Measurements from ENCODE around the gene FBXO28. TPM values are rescaled to one million over a fixed set of nuclear protein-coding genes. Genes with fewer than 3 reads are reported as not detected.

FBXO28 gene
- total and polyA plus RNA-seq, 2 experiments from 2014 or later = 14.9 to 31.8 TPM

DNA sequence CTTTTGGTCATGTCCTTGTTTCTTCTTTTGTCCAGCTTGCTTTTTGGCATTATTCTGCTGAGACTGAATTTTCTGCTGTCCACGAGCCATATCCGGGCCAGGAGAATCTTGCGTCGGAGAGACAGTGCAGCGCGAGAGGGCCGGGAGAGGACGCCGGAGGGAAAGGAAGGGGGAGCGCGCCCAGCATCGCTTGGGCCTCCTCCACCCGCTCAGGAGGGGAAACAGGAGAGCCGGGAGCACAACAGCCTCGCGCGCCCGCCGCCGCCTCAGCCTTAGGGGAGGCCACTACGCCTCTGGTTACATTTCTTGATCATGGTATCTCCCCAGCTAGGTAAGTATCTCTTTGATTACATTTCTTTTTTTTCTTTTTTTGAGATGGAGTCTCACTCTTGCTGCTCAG, 61.7 kb downstream of the FBXO28 start:
- TF ChIP-seq EZH2 (IDR thresholded peaks at IDR 0.05; ENCODE audit: insufficient read depth, poor library complexity, severe bottlenecking) (no peak), EZH2phosphoT487 (IDR thresholded peaks at IDR 0.05; ENCODE audit: insufficient read depth, low read depth) (no peak)
- H3K79me2 ChIP-seq (ENCODE audit: insufficient read depth) = no peaks in the 10 kb centered on the region
- no peak overlapping the region; the same call in 1 of the 2 replicates for H3K9ac ChIP-seq
- H3K9me3 ChIP-seq (ENCODE audit: low read depth) = no peaks in the 10 kb centered on the region
- peak overlapping the region; percentile 42 for H3K4me2 ChIP-seq (ENCODE audit: unreplicated experiment)
- WGBS, 2 experiments (ENCODE audit: low coverage in 1 of 2, low lambda C conversion rate in 2 of 2, missing lambda C conversion rate in 2 of 2) = 15 to 16% methylated on average over 17 to 20 of the region's 21 CpGs
- H3K27me3 ChIP-seq (replicated peaks; ENCODE audit: insufficient read depth) = no peaks in the 10 kb centered on the region
- DNase-seq = peak; percentile 62
- H3F3A ChIP-seq (ENCODE audit: insufficient read depth) = no peaks in the 10 kb centered on the region
- 0 out of 2 replicates have a peak overlapping the region, but pooled peaks have one; percentile 37 for H3K4me3 ChIP-seq
- no peak overlapping the region for H3K27ac ChIP-seq
- H4K20me1 ChIP-seq (ENCODE audit: insufficient read depth) = no peaks in the 10 kb centered on the region
- no peaks in the 10 kb centered on the region for H3K36me3 ChIP-seq (ENCODE audit: low read depth)
- H3K4me1 ChIP-seq (ENCODE audit: insufficient read depth) = no peaks in the 10 kb centered on the region
- H2AFZ ChIP-seq = peak overlapping the region; percentile 85
- H3K9me2 ChIP-seq (ENCODE audit: insufficient read depth) = no peaks in the 10 kb centered on the region
- in situ Hi-C loops (cut with MboI) = no loop called here

DNA sequence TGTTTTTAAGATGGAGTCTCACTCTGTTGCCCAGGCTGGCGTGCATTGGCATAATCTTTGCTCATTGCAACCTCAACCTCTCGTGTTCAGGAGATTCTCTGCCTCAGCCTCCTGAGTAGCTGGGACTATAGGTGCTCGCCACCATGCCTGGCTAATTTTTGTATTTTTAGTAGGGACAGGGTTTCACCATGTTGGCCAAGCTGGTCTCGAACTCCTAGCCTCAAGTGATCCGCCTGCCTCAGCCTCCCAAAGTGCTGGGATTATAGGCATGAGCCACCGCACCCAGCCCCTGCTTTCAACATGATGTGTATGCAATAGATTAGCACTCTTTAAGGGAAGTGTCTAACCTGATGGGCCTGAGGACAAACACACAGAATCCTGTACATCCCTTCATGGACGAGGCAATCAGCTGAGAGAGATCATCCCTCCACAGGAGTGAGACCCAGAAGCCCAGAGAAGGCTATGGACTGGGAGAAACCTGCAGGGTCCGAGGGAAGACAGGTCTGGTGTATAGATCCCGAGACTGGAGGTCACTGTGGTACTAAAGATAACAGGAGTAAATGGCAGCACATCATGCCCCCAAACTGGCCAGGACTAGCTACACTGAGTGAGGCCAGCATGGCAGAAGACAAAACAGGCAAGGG, 63.6 kb downstream of the FBXO28 start:
- Histone ChIP-seq H3K9ac (no peak overlapping the region), H3K9me2 (ENCODE audit: insufficient read depth) (no peaks in the 10 kb centered on the region), H4K20me1 (ENCODE audit: insufficient read depth) (no peaks in the 10 kb centered on the region), H3K4me3 (no peak overlapping the region), H3K27me3 (replicated peaks; ENCODE audit: insufficient read depth) (no peaks in the 10 kb centered on the region), H2AFZ (no peak overlapping the region), H3K36me3 (ENCODE audit: low read depth) (no peaks in the 10 kb centered on the region), H3K4me1 (ENCODE audit: insufficient read depth) (no peaks in the 10 kb centered on the region), H3K4me2 (ENCODE audit: unreplicated experiment) (no peak overlapping the region), H3F3A (ENCODE audit: insufficient read depth) (no peaks in the 10 kb centered on the region), H3K79me2 (ENCODE audit: insufficient read depth) (no peaks in the 10 kb centered on the region), H3K9me3 (ENCODE audit: low read depth) (no peaks in the 10 kb centered on the region), H3K27ac (no peak overlapping the region)
- 80 to 84% methylated on average over 9 of the region's 9 CpGs for WGBS, 2 experiments (ENCODE audit: low coverage in 1 of 2, low lambda C conversion rate in 2 of 2, missing lambda C conversion rate in 2 of 2)
- DNase-seq = no peak
- no peak for TF ChIP-seq EZH2 (IDR thresholded peaks at IDR 0.05; ENCODE audit: insufficient read depth, poor library complexity, severe bottlenecking)
- TF ChIP-seq EZH2phosphoT487 (IDR thresholded peaks at IDR 0.05; ENCODE audit: insufficient read depth, low read depth) = no peak
- in situ Hi-C loops (cut with MboI) = no loop called here

DNA sequence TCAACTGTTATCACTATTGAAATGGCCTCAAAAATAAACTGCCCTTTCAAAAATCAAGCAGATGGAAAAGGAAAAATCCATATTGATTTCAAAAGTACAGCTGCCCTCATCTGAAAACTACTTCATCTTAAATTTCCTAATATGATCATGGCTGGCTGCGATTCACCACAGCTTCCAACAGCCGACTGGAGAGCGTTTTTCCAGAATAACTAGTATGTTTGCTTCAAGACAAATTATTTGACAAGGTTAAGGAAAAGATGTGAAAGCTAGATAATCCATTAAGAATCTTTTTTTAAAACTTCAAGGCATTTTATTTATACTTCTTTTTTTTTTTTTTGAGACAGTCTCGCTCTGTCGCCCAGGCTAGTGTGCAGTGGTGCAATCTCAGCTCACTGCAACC, 65.0 kb downstream of the FBXO28 start:
- Histone ChIP-seq H3K4me1 (ENCODE audit: insufficient read depth) (no peaks in the 10 kb centered on the region), H3K9me2 (ENCODE audit: insufficient read depth) (no peaks in the 10 kb centered on the region), H3K36me3 (ENCODE audit: low read depth) (no peaks in the 10 kb centered on the region), H4K20me1 (ENCODE audit: insufficient read depth) (no peaks in the 10 kb centered on the region), H3K79me2 (ENCODE audit: insufficient read depth) (peaks cover 4% of the 10 kb centered on the region), H3F3A (ENCODE audit: insufficient read depth) (0 out of 2 replicates have a peak, but pooled peaks cover under 1% of the 10 kb centered on the region), H3K27me3 (replicated peaks; ENCODE audit: insufficient read depth) (no peaks in the 10 kb centered on the region), H3K9me3 (ENCODE audit: low read depth) (no peaks in the 10 kb centered on the region), H3K9ac (no peak overlapping the region), H3K4me2 (ENCODE audit: unreplicated experiment) (no peak overlapping the region), H3K4me3 (no peak overlapping the region), H3K27ac (no peak overlapping the region), H2AFZ (no peak overlapping the region)
- 93 to 97% methylated on average over 5 of the region's 5 CpGs for WGBS, 2 experiments (ENCODE audit: low coverage in 1 of 2, low lambda C conversion rate in 2 of 2, missing lambda C conversion rate in 2 of 2)
- TF ChIP-seq EZH2phosphoT487 (IDR thresholded peaks at IDR 0.05; ENCODE audit: insufficient read depth, low read depth) = no peak
- TF ChIP-seq EZH2 (IDR thresholded peaks at IDR 0.05; ENCODE audit: insufficient read depth, poor library complexity, severe bottlenecking) = no peak
- in situ Hi-C loops (cut with MboI) = no loop called here
- no peak for DNase-seq

DNA sequence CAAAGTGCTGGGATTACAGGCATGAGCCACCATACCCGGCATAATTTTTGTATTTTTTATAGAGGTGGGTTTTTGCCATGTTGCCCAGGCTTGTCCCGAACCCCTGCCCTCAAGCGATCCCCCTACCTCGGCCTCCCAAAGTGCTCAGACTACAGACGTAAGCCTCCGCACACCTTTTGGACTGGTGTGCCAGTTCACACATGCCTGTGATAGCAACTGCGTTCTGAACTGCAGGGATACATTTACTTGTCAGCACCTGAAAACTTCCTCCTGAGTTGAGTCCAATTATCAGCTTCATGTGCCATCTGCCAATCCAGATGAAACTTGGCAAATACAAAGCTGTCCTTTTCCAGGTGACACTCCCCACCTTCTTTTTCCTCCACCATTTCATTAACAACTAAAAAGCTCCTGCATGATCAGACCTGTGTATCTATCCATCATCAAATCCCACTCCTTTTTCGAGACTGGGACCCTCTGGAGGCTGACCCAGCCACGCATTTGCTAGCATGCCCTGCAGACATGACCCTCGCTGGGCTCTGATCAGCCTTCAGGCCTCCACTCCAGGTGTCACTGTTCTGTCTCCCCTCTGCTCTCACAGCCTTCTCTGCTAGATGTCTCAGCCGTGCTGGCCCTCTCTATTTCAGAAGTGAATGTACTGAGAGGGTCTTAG, 67.0 kb downstream of the FBXO28 start:
- no peaks in the 10 kb centered on the region for H3K9me2 ChIP-seq (ENCODE audit: insufficient read depth)
- no peak overlapping the region for H3K27ac ChIP-seq
- H2AFZ ChIP-seq = no peak overlapping the region
- H3K4me3 ChIP-seq = no peak overlapping the region
- H3F3A ChIP-seq (ENCODE audit: insufficient read depth) = peaks cover 8% of the 10 kb centered on the region; the same call in 1 of the 2 replicates
- TF ChIP-seq EZH2 (IDR thresholded peaks at IDR 0.05; ENCODE audit: insufficient read depth, poor library complexity, severe bottlenecking) = no peak
- TF ChIP-seq EZH2phosphoT487 (IDR thresholded peaks at IDR 0.05; ENCODE audit: insufficient read depth, low read depth) = no peak
- no peak overlapping the region for H3K4me2 ChIP-seq (ENCODE audit: unreplicated experiment)
- H3K27me3 ChIP-seq (replicated peaks; ENCODE audit: insufficient read depth) = no peaks in the 10 kb centered on the region
- H3K4me1 ChIP-seq (ENCODE audit: insufficient read depth) = peaks cover 14% of the 10 kb centered on the region
- in situ Hi-C loops (cut with MboI) = no loop called here
- H4K20me1 ChIP-seq (ENCODE audit: insufficient read depth) = no peaks in the 10 kb centered on the region
- H3K36me3 ChIP-seq (ENCODE audit: low read depth) = no peaks in the 10 kb centered on the region
- WGBS, 2 experiments (ENCODE audit: low coverage in 1 of 2, low lambda C conversion rate in 2 of 2, missing lambda C conversion rate in 2 of 2) = 90 to 92% methylated on average over 10 to 11 of the region's 11 CpGs
- peaks cover 24% of the 10 kb centered on the region for H3K79me2 ChIP-seq (ENCODE audit: insufficient read depth)
- DNase-seq = no peak
- H3K9ac ChIP-seq = no peak overlapping the region
- no peaks in the 10 kb centered on the region for H3K9me3 ChIP-seq (ENCODE audit: low read depth)
